H1 (cell line): Measurements from ENCODE around the gene PAX3.

Experiments used
- EGR1 ChIP-seq: IDR thresholded peaks from 2 replicates; pipeline ENCODE4 v1.6.1; 2011; ENCODE audit warnings: low read depth, low read length, borderline replicate concordance
- HDAC6 ChIP-seq: IDR thresholded peaks from one replicate; pipeline ENCODE4 v1.7.1; 2012; ENCODE audit warnings: low read depth, mild to moderate bottlenecking, inconsistent platforms, low read length, moderate library complexity
- SP1 ChIP-seq: IDR thresholded peaks from 2 replicates; pipeline ENCODE4 v1.6.1; 2011; ENCODE audit warnings: low read depth, low read length
- TCF12 ChIP-seq: IDR thresholded peaks from 2 replicates; pipeline ENCODE4 v1.6.1; 2011; ENCODE audit warnings: low read depth, mild to moderate bottlenecking, low read length
- TF ChIP-seq, protein P1 (sequence below), 3 experiments: IDR thresholded peaks; 1 replicate in 2 of 3; 2 replicates in 1 of 3; pipeline versions ENCODE4 v1.5.1 to v1.6.1; 2011; ENCODE audit warnings: low read length in 3 of 3, mild to moderate bottlenecking in 3 of 3, inconsistent platforms in 2 of 3, low read depth in 1 of 3, moderate library complexity in 1 of 3; ENCODE audit not compliant: insufficient read depth in 1 of 3; ENCODE audit errors: control extremely low read depth in 1 of 3
- TF ChIP-seq, protein P2 (sequence below): IDR thresholded peaks from 2 replicates; pipeline ENCODE4 v1.6.1; 2011; ENCODE audit warnings: low read depth, mild to moderate bottlenecking, low read length; ENCODE audit not compliant: insufficient read depth

DNA sequence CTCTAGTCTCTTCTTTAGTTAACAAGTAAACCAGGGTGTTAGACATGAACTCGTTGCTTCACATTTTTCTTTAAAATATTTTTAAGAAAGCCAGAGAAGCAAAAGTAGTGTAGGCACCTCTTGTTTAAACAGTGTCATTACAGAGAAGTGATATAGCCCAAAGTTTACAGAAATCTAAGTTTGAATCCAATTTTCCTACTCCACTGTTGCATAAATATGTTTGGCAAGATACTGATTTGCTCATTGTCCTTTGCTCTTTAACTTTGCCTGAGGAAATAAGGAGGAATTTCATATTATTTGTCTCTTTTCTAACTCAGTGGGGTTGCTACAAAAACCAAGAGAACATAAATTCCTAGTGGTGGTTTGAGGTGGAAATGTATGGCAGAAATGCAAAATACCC, 81.1 kb downstream of the PAX3 start:
- TF ChIP-seq SP1 (no peak), EGR1 (no peak), TCF12 (no peak), HDAC6 (no peak)
- TF ChIP-seq, protein P1, sequence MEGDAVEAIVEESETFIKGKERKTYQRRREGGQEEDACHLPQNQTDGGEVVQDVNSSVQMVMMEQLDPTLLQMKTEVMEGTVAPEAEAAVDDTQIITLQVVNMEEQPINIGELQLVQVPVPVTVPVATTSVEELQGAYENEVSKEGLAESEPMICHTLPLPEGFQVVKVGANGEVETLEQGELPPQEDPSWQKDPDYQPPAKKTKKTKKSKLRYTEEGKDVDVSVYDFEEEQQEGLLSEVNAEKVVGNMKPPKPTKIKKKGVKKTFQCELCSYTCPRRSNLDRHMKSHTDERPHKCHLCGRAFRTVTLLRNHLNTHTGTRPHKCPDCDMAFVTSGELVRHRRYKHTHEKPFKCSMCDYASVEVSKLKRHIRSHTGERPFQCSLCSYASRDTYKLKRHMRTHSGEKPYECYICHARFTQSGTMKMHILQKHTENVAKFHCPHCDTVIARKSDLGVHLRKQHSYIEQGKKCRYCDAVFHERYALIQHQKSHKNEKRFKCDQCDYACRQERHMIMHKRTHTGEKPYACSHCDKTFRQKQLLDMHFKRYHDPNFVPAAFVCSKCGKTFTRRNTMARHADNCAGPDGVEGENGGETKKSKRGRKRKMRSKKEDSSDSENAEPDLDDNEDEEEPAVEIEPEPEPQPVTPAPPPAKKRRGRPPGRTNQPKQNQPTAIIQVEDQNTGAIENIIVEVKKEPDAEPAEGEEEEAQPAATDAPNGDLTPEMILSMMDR (IDR thresholded peaks at IDR 0.05; ENCODE audit: control extremely low read depth in 1 of 3, insufficient read depth in 1 of 3, low read depth in 1 of 3, low read length in 3 of 3), result no peak
- TF ChIP-seq, protein P2, sequence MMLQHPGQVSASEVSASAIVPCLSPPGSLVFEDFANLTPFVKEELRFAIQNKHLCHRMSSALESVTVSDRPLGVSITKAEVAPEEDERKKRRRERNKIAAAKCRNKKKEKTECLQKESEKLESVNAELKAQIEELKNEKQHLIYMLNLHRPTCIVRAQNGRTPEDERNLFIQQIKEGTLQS, result no peak
